Activated CD4-positive, alpha-beta T cell treated with anti-CD3 and anti-CD28 coated beads, Interleukin-2, amount 10 ng/mL, durations not matched to agents 24 days and 14 days (primary cell): ENCODE results near the gene USPL1. TPM values are rescaled to one million over a fixed set of nuclear protein-coding genes. Genes with fewer than 3 reads are reported as not detected.

ENCODE experiments used
- DNase-seq: peaks from one replicate; pipeline ENCODE4 v3.0.0; 2022
- H3K27ac Mint-ChIP-seq: one replicate; pipeline ENCODE4 v1.8.0; 2022; ENCODE audit warnings: mild to moderate bottlenecking, mixed read lengths
- H3K27me3 Mint-ChIP-seq: one replicate; pipeline ENCODE4 v1.8.0; 2022; ENCODE audit warnings: mixed read lengths
- H3K36me3 Mint-ChIP-seq: one replicate; pipeline ENCODE4 v1.8.0; 2022; ENCODE audit warnings: low read depth, mild to moderate bottlenecking, mixed read lengths
- H3K4me1 Mint-ChIP-seq: one replicate; pipeline ENCODE4 v1.8.0; 2021; ENCODE audit warnings: mixed read lengths
- H3K4me3 Mint-ChIP-seq: one replicate; pipeline ENCODE4 v1.8.0; 2022; ENCODE audit warnings: mild to moderate bottlenecking, moderate library complexity, mixed read lengths
- H3K9me3 Mint-ChIP-seq: one replicate; pipeline ENCODE4 v1.8.0; 2021; ENCODE audit warnings: mixed read lengths
- intact Hi-C: fragments of 100-400 bp; cut with micrococcal nuclease; formaldehyde crosslinking; loops from one replicate; pipeline ENCODE4 v1.15.1; 2023
- total RNA-seq: library from RNA; stranded (reverse); gene quantifications from 2 replicates; pipeline ENCODE4 v1.2.3, GENCODE V29; 2022

USPL1 gene
- total RNA-seq, 1 donor from 2014 or later = 18.7 TPM

GRCh38 chr13:30676672-30677071, 59.0 kb downstream of the USPL1 start:
- H3K36me3 Mint-ChIP-seq = no peaks in the 10 kb centered on the region
- no peak for DNase-seq
- intact Hi-C loops = loop anchor here (10.0 kb wide), 1 partner anchor 212 kb away; the partner anchor contains the start of gene HMGB1
- peaks cover 17% of the 10 kb centered on the region for H3K4me1 Mint-ChIP-seq
- H3K4me3 Mint-ChIP-seq = no peak overlapping the region
- peaks cover 25% of the 10 kb centered on the region for H3K27me3 Mint-ChIP-seq
- no peaks in the 10 kb centered on the region for H3K9me3 Mint-ChIP-seq
- H3K27ac Mint-ChIP-seq = no peak overlapping the region

GRCh38 chr13:30679483-30680330, 62.0 kb downstream of the USPL1 start:
- no peaks in the 10 kb centered on the region for H3K36me3 Mint-ChIP-seq
- H3K27ac Mint-ChIP-seq = no peak overlapping the region
- H3K27me3 Mint-ChIP-seq = peaks cover 23% of the 10 kb centered on the region
- H3K4me3 Mint-ChIP-seq = no peak overlapping the region
- H3K9me3 Mint-ChIP-seq = no peaks in the 10 kb centered on the region
- peaks cover 8% of the 10 kb centered on the region for H3K4me1 Mint-ChIP-seq
- peak; percentile 78 for DNase-seq
- intact Hi-C loops = loop anchor here (1.0 to 10.0 kb wide), 3 partner anchors 13 to 215 kb away; partner anchors contain the start of gene HMGB1

DNA sequence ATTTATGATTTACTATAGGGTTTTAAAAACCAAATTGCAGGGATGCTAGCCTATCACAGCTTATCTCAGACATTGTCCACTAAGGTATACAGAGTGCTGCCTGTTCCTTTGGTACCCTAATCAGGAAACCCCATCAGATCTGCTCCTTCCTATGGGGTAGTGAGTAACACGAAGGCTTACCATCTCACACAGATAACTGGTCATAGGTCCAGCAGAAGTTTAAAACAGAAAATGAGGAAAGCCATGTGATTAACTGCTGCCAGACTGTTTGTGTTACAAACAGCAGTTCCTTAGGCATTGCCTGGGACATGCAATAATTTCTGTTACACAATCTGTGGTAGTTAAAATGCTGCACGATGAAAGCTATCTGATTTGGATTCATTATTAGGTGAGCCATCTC, 64.1 kb downstream of the USPL1 start:
- intact Hi-C loops = no loop called here
- H3K4me1 Mint-ChIP-seq = peaks cover 8% of the 10 kb centered on the region

GRCh38 chr13:30685320-30685859, 67.7 kb downstream of the USPL1 start:
- peaks cover 14% of the 10 kb centered on the region for H3K27me3 Mint-ChIP-seq
- H3K9me3 Mint-ChIP-seq = peaks cover 4% of the 10 kb centered on the region
- H3K36me3 Mint-ChIP-seq = no peaks in the 10 kb centered on the region
- no peak overlapping the region for H3K27ac Mint-ChIP-seq
- H3K4me3 Mint-ChIP-seq = no peak overlapping the region
- no peak for DNase-seq
- intact Hi-C loops = no loop called here
- H3K4me1 Mint-ChIP-seq = peaks cover 6% of the 10 kb centered on the region

More for the DNA sequence above, 64.1 kb downstream of the USPL1 start:
- Mint-ChIP-seq H3K27me3 (peaks cover 16% of the 10 kb centered on the region), H3K9me3 (no peaks in the 10 kb centered on the region), H3K36me3 (no peaks in the 10 kb centered on the region), H3K4me3 (no peak overlapping the region), H3K27ac (no peak overlapping the region)
- no peak for DNase-seq

GRCh38 chr13:30685987-30686386, 68.3 kb downstream of the USPL1 start:
- DNase-seq = no peak
- Mint-ChIP-seq H3K4me1 (peaks cover 9% of the 10 kb centered on the region), H3K9me3 (peaks cover 4% of the 10 kb centered on the region), H3K27ac (no peak overlapping the region), H3K36me3 (no peaks in the 10 kb centered on the region), H3K27me3 (peaks cover 16% of the 10 kb centered on the region), H3K4me3 (no peak overlapping the region)
- intact Hi-C loops = no loop called here

DNA sequence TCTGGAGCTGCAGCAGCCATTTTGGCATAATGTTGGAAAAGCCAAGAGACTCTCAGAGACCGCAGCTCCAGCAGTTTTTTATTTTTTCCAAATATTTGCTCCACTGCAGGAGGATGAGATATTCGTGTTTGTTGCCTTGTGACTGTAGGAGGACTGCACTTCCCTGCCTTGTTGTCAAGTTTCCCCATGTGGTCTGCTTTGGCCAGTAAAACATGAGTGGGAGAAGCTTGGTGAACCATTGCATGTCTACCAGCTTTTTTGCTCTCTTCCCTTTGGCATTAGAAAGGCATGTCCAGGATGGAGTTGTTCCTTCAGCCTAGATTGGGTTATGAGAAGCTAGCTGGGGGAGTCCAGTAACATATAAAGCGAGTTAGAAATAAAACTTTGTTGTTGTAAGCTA, 69.9 kb downstream of the USPL1 start:
- no peak overlapping the region for H3K27ac Mint-ChIP-seq
- intact Hi-C loops = no loop called here
- H3K4me3 Mint-ChIP-seq = no peak overlapping the region
- peaks cover 7% of the 10 kb centered on the region for H3K4me1 Mint-ChIP-seq
- no peak for DNase-seq
- H3K36me3 Mint-ChIP-seq = no peaks in the 10 kb centered on the region
- peaks cover 4% of the 10 kb centered on the region for H3K9me3 Mint-ChIP-seq
- peaks cover 14% of the 10 kb centered on the region for H3K27me3 Mint-ChIP-seq

GRCh38 chr13:30689752-30690151, 72.0 kb downstream of the USPL1 start:
- intact Hi-C loops = no loop called here
- no peaks in the 10 kb centered on the region for H3K36me3 Mint-ChIP-seq
- H3K4me1 Mint-ChIP-seq = peaks cover 8% of the 10 kb centered on the region
- DNase-seq = no peak
- H3K9me3 Mint-ChIP-seq = peaks cover 8% of the 10 kb centered on the region
- no peak overlapping the region for H3K4me3 Mint-ChIP-seq
- no peak overlapping the region for H3K27ac Mint-ChIP-seq
- H3K27me3 Mint-ChIP-seq = peaks cover 31% of the 10 kb centered on the region

GRCh38 chr13:30690282-30691188, 72.8 kb downstream of the USPL1 start:
- intact Hi-C loops = no loop called here
- Mint-ChIP-seq H3K4me3 (peak overlapping the region; percentile 74), H3K4me1 (peaks cover 12% of the 10 kb centered on the region), H3K27me3 (peaks cover 33% of the 10 kb centered on the region), H3K36me3 (no peaks in the 10 kb centered on the region), H3K9me3 (peaks cover 8% of the 10 kb centered on the region), H3K27ac (peak overlapping the region; percentile 35)
- peak; percentile 78 for DNase-seq

DNA sequence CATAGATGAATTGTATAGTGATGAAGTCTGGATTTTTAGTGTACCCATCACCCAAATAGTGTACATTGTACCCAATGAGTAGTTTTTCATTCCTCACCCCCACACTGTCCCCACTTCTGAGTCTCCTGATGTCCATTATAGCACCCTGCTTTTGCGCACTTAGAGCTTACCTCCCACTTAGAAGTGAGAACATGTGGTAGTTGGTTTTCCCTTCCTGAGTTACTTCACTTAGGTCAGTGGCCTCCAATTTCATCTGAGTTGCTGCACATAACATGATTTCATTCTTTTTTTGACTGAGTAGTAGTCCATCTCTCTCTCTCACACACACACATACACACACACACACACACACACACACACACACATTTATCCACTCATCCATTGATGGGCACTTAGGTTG, 74.4 kb downstream of the USPL1 start:
- DNase-seq = no peak
- peaks cover 33% of the 10 kb centered on the region for H3K27me3 Mint-ChIP-seq
- peaks cover 8% of the 10 kb centered on the region for H3K9me3 Mint-ChIP-seq
- no peak overlapping the region for H3K27ac Mint-ChIP-seq
- H3K4me3 Mint-ChIP-seq = no peak overlapping the region
- intact Hi-C loops = loop anchor here (2.0 kb wide), 1 partner anchor 13 kb away; no protein-coding TSS in a partner anchor
- H3K4me1 Mint-ChIP-seq = peaks cover 28% of the 10 kb centered on the region
- H3K36me3 Mint-ChIP-seq = no peaks in the 10 kb centered on the region

DNA sequence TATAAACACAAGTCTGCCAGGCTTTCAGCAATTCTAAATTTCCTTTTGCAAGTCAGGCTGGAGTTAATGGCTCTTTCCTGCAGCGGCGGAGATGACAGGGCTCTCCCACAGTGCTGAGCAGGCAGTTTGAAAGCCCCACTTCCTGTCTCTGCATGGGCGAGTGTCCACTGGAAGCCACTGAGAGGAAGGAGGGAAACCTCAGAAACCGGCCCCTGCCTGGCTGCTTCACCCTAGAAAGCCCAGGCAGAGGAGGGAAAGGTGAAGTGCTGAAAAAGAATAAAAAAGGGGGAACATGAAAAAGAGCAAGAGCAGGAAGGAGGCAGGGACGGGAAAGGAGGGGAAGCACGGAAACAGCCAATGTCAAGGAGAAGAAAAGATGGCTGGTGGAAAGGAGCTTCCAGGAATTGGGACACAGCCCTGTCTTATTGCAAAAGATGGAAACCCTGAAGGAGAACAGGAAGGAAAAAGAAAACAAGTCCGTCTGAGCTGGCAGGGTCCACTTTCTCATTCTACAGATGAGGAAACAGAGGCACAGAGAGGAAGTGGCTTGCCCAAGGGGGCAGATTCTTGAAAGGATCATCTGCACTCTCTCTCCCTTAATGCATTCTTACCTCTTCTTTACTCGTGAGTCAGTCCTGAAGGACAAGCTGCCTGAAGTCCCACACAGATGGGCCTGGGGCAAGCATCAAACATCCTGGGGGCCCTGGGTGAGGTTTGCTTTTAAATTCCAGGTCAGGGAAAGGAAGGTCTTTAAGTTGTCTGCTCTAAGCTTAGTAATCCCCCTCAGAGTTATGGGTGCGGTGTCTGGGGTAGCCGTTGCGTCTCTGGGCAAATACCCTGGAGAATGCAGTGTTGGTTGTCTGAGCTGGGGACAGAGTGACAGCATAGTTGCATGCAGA, 78.8 kb downstream of the USPL1 start:
- intact Hi-C loops = no loop called here
- Mint-ChIP-seq H3K4me3 (peak overlapping the region; percentile 31), H3K36me3 (no peaks in the 10 kb centered on the region), H3K27ac (peak overlapping the region; percentile 71), H3K9me3 (peaks cover 4% of the 10 kb centered on the region), H3K4me1 (peaks cover 32% of the 10 kb centered on the region), H3K27me3 (peaks cover 44% of the 10 kb centered on the region)
- DNase-seq = peak; percentile 67

- no peaks in the 10 kb centered on the region for H3K36me3 Mint-ChIP-seq
- H3K27me3 Mint-ChIP-seq = peaks cover 44% of the 10 kb centered on the region
- peaks cover 4% of the 10 kb centered on the region for H3K9me3 Mint-ChIP-seq
- peak overlapping the region; percentile 10 for H3K27ac Mint-ChIP-seq
- intact Hi-C loops = no loop called here
- H3K4me3 Mint-ChIP-seq = no peak overlapping the region
- peaks cover 33% of the 10 kb centered on the region for H3K4me1 Mint-ChIP-seq
- no peak for DNase-seq
Observed at GRCh38 chr13:30697177-30697953, 79.6 kb downstream of the USPL1 start.

- Mint-ChIP-seq H3K27me3 (peaks cover 43% of the 10 kb centered on the region), H3K4me1 (peaks cover 36% of the 10 kb centered on the region), H3K27ac (no peak overlapping the region), H3K36me3 (no peaks in the 10 kb centered on the region), H3K4me3 (no peak overlapping the region), H3K9me3 (peaks cover 4% of the 10 kb centered on the region)
- intact Hi-C loops = no loop called here
- no peak for DNase-seq
Observed at GRCh38 chr13:30697996-30698401, 80.3 kb downstream of the USPL1 start.
